ENCODE measurements around the gene GATD1.

GATD1 gene

DNA sequence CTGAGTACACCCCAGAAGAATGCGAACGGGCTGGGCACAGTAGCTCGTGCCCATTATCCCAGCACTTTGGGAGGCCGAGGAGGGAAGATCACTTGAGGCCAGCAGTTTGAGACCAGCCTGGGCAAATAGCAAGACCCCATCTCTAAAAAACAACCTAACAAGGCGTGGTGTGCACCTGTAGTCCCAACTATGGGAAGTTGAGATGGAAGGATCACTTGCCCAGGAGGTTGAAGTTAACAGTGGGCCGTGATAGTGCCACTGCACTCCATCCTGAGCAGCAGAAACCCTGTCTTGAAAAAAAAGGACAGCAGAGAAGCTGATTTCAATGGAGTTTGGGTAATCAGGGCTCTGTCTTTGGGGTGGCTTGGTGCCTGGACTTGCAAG lies 35.8 kb upstream of the GATD1 start:
- DNase-seq (ENCODE audit: low read depth in 1 of 2, low spot score in 1 of 2), result no peak

GRCh38 chr11:812390-812789 lies 35.1 kb upstream of the GATD1 start:
- DNase-seq (ENCODE audit: low read depth in 1 of 2, low spot score in 1 of 2), result no peak

- no peak for DNase-seq (ENCODE audit: low read depth in 1 of 2, low spot score in 1 of 2)
Measured at GRCh38 chr11:811446-812245, 34.4 kb upstream of the GATD1 start.

- no peak for DNase-seq (ENCODE audit: low read depth in 1 of 2, low spot score in 1 of 2)
Measured at GRCh38 chr11:810040-810567, 32.8 kb upstream of the GATD1 start.

- DNase-seq (ENCODE audit: low read depth in 1 of 2, low spot score in 1 of 2), result peak; percentile 93 to 95
Measured at GRCh38 chr11:809287-810039, 32.2 kb upstream of the GATD1 start, which contains the start of gene RPLP2. TSS of gene RPLP2 (plus strand) at chr11:809967. CDS start at chr11:810235, 268 bp downstream.

GRCh38 chr11:808427-809286 lies 31.4 kb upstream of the GATD1 start:
- no peak for DNase-seq (ENCODE audit: low read depth in 1 of 2, low spot score in 1 of 2)

GRCh38 chr11:804599-804964 lies 27.3 kb upstream of the GATD1 start:
- DNase-seq (ENCODE audit: low read depth in 1 of 2, low spot score in 1 of 2), result no peak

DNA sequence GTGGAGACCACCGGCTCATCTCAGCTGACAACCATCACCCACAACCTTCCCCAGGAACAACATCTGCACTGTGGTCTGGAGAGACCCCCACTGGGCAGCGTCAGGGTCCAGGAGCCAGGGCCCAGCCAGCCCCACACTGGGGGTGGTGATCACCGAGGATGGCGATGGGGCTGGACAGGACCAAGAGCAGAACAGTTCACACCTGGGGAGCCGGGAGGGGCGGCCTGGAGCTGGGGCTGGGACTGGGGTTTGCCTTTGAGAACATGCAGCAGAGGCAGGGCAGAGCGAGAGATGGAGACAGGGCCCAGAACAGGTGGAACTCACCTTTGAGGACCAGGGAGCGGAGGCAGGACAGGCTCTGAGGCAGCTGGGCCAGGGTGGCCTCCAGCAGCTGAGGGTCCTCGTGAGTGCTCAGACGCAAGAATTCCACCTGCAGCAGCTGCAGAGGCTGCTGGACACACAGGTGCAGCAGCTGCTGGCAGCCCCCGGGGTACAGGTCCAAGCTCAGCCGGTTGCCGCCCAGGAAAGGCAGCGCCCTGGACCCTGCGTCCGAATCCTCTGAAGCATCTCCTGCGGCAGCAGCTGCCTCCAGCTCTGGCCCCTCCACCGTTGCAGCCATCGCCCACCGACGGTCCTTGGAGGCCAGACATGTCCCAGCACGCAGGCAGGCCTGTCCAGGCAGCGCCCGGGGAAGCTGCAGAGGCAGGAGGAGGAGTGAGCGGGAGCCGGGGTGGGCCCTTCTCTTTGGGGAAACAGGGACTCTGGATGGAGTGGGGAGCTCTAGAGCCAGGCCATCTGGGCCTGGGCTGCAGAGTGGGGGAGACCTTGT lies 26.7 kb upstream of the GATD1 start:
- DNase-seq (ENCODE audit: low read depth in 1 of 2, low spot score in 1 of 2), result no peak

- no peak for DNase-seq (ENCODE audit: low read depth in 1 of 2, low spot score in 1 of 2)
Measured at GRCh38 chr11:803467-803742, 26.1 kb upstream of the GATD1 start.

DNA sequence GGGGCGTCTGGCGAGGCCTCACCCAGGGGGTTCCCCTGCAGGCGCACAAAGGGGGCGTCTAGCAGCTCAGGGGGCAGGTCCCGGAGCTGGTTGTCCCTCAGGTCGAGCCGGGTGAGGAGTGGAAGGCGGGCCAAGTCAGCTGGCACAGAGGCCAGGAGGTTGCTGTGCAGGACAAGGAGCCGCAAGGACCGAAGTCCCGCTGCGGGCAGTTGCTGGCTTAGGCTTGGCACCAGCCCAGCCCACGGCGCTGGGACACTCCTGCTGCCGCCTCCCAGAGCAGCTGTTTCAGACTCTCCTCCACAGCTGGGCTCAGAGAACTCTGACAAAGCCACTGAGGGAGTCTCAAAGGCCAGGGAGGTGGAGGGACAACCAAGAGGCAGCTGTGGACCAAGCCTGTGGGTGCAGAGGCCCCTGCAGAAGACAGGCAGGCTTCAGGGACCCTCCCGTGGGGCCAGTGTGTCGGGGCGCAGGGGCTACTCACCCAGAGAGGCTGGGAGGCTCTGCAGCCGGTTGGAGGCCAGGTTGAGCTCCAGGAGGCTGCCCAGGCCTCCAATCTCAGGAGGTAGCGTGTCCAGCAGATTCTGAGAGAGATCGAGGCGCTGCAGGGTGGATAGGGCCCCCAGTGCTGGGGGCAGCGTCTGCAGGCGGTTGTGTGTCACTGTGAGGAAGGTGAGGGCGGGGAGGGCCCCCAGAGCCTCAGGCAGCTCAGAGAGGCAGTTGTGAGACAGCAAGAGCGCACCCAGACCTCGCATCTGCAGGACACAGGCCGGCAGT lies 25.6 kb upstream of the GATD1 start:
- DNase-seq (ENCODE audit: low read depth in 1 of 2, low spot score in 1 of 2), result no peak

- no peak for DNase-seq (ENCODE audit: low read depth in 1 of 2, low spot score in 1 of 2)
Measured at GRCh38 chr11:802018-802617, 24.8 kb upstream of the GATD1 start.

DNA sequence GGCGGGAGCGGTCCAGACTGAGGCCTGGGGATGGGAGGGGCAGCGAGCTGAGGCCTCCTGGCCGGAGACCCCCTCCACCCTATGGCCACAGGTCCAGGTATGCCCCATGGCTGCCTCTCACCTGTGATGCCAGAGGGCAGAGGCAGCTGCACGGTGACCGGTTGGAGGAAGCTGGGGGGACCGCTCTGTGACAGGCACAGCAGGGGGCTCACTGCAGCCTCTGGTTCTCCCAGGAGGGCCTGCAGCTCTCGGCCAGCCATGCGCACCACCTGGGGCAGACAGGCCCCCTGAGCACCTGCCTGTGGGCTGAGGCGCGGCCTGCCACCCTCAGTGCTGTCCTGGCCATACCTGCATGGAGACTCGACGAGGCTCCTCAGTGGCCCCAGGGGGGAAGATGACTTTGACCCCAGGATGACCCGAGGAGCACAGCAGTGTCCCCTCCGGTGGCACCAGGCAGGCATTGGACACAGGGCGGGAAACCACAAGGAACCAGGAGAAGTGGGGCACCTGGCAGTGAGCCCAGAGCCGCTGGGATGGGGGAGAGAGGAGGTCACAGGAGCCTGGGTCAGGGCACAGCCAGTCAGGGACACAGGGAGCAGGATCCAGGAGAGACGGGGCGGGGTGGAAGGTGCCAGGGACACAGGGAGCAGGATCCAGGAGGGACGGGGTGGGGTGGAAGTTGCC lies 24.0 kb upstream of the GATD1 start:
- no peak for DNase-seq (ENCODE audit: low read depth in 1 of 2, low spot score in 1 of 2)

DNA sequence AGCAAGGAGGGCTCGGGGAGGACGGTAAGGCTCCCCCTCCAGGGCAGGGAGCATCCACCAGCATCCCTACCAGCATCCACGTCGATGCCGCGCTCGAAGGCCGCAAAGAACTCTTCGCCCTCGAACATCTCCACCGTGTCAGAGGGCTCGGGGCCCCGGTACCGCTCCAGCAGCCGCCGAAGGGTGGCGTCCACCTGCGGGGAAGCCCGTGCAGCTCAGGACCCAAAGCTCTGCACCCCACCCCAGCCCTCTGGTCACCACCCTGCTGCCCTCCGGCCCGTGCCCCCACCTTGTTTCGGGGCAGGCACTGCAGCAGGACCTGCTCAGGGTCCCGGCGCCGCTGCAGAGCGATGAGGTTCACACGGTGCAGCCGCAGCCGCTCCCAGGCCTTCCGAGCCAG lies 23.2 kb upstream of the GATD1 start:
- DNase-seq (ENCODE audit: low read depth in 1 of 2, low spot score in 1 of 2), result no peak

- no peak for DNase-seq (ENCODE audit: low read depth in 1 of 2, low spot score in 1 of 2)
Measured at GRCh38 chr11:799641-800316, 22.5 kb upstream of the GATD1 start.

DNA sequence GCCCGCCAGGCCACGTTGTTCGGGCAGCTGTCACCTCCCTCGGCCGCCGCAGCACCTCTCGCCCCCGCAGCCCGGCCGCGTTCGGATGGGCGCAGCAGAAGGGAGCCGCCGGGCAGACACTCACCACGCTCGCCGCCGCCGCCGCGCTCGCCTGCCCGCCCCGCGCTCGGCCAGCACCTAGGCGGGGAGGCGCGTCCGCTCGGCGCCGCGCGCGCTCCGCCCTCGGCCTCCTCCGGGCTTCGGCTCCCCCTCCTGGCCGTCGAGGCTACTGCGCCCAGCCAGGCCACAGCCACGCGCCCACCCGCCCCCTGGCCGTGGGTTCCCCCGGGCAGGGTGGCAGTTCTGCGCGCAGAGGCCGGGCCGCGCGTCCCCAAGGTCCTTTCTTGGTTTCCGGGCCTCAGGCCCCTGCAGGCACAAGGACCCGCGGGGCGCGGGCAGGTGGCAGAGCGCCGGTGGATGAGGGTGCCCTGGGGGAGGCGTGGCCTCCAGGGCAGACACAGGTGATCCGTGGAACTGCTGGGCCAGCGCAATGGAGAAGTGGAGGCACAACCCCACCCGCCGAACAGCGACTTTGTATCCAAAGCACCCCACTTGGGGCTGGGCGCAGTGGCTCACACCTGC lies 20.9 kb upstream of the GATD1 start, which contains the start of gene SLC25A22:
Gene SLC25A22 (minus strand): TSS at position 189 of the 621 bp plus-strand sequence. CDS start 3,275 bp downstream, outside the sequence.
- DNase-seq (ENCODE audit: low read depth in 1 of 2, low spot score in 1 of 2), result peak; percentile 72 to 80

- DNase-seq (ENCODE audit: low read depth in 1 of 2, low spot score in 1 of 2), result peak; percentile 40 to 58
Measured at GRCh38 chr11:797296-798092, 20.2 kb upstream of the GATD1 start.

All from stimulated activated CD4-positive, alpha-beta T cell treated with anti-CD3 and anti-CD28 coated beads, Interleukin-15, amount 100 ng/mL, for 1 hour (primary cell).